Skeletal muscle tissue (tissue), 4 donors: ENCODE measurements around the gene MED14. TPM values are rescaled to one million over a fixed set of nuclear protein-coding genes. Genes with fewer than 3 reads are reported as not detected.

Experiments
- H3K27ac ChIP-seq: one replicate; pipeline ENCODE4 v1.7.0; 2013; ENCODE audit warnings: mild to moderate bottlenecking, low read depth, low read length, inconsistent platforms
- H3K27me3 ChIP-seq, 3 donors: one replicate each; pipeline ENCODE4 v1.7.0; 2013; ENCODE audit warnings: low read length in 3 of 3; ENCODE audit not compliant: control insufficient read depth in 3 of 3, insufficient read depth in 3 of 3
- H3K36me3 ChIP-seq, 3 donors: one replicate each; pipeline ENCODE4 v1.7.0; 2013; ENCODE audit warnings: low read length in 3 of 3; ENCODE audit not compliant: control insufficient read depth in 3 of 3, insufficient read depth in 3 of 3
- H3K4me1 ChIP-seq, 3 donors: one replicate each; pipeline ENCODE4 v1.7.0; 2013; ENCODE audit warnings: low read length in 3 of 3, mild to moderate bottlenecking in 3 of 3; ENCODE audit not compliant: control insufficient read depth in 3 of 3, insufficient read depth in 3 of 3
- H3K4me3 ChIP-seq, 3 donors: one replicate each; pipeline ENCODE4 v1.7.0; 2013; ENCODE audit warnings: low read length in 3 of 3
- H3K9ac ChIP-seq, 3 donors: one replicate each; pipeline ENCODE4 v1.7.0; 2013; ENCODE audit warnings: low read length in 3 of 3, mild to moderate bottlenecking in 3 of 3, moderate library complexity in 2 of 3, low read depth in 1 of 3
- H3K9me3 ChIP-seq, 3 donors: one replicate each; pipeline ENCODE4 v1.7.0; 2013; ENCODE audit warnings: low read length in 3 of 3; ENCODE audit not compliant: control insufficient read depth in 3 of 3
- total RNA-seq: library from RNA; depleted of rRNA; stranded (reverse); fragments of >200 nt; gene quantifications from one replicate; pipeline ENCODE4 v1.2.3, GENCODE V29; 2014
- donor health status: Osteomylitis.

Gene MED14
- total RNA-seq, 1 donor from 2014 or later: 35.5 TPM

GRCh38 chrX:40684092-40684491 lies 51.2 kb downstream of the MED14 start:
- peak overlapping the region in 1 of 3 donors; percentile 33 for H3K9ac ChIP-seq
- no peak overlapping the region for H3K27ac ChIP-seq
- peaks cover 5 to 26% (median 15%) of the 10 kb centered on the region in 3 donors for H3K36me3 ChIP-seq
- H3K4me3 ChIP-seq: no peak overlapping the region
- no peaks in the 10 kb centered on the region for H3K27me3 ChIP-seq
- no peaks in the 10 kb centered on the region for H3K9me3 ChIP-seq
- H3K4me1 ChIP-seq: peaks cover 22 to 34% (median 22%) of the 10 kb centered on the region in 3 donors

- Histone ChIP-seq H3K9me3 (no peaks in the 10 kb centered on the region), H3K27me3 (no peaks in the 10 kb centered on the region), H3K36me3 (peaks cover 5 to 24% (median 14%) of the 10 kb centered on the region in 3 donors), H3K4me3 (no peak overlapping the region), H3K4me1 (peaks cover 14 to 25% (median 17%) of the 10 kb centered on the region in 3 donors), H3K27ac (no peak overlapping the region), H3K9ac (no peak overlapping the region)
Measured at GRCh38 chrX:40683245-40683644, 52.1 kb downstream of the MED14 start.

- Histone ChIP-seq H3K4me1 (peaks cover 0 to 6% (median 2%) of the 10 kb centered on the region in 3 donors), H3K27ac (peak overlapping the region; percentile 10), H3K9ac (peak overlapping the region in 1 of 3 donors; percentile 1), H3K9me3 (no peaks in the 10 kb centered on the region), H3K27me3 (peaks cover 0 to 2% (median 0%) of the 10 kb centered on the region in 3 donors), H3K4me3 (no peak overlapping the region), H3K36me3 (peaks cover 15 to 40% (median 31%) of the 10 kb centered on the region in 3 donors)
Measured at GRCh38 chrX:40671126-40671525, 64.2 kb downstream of the MED14 start.

DNA sequence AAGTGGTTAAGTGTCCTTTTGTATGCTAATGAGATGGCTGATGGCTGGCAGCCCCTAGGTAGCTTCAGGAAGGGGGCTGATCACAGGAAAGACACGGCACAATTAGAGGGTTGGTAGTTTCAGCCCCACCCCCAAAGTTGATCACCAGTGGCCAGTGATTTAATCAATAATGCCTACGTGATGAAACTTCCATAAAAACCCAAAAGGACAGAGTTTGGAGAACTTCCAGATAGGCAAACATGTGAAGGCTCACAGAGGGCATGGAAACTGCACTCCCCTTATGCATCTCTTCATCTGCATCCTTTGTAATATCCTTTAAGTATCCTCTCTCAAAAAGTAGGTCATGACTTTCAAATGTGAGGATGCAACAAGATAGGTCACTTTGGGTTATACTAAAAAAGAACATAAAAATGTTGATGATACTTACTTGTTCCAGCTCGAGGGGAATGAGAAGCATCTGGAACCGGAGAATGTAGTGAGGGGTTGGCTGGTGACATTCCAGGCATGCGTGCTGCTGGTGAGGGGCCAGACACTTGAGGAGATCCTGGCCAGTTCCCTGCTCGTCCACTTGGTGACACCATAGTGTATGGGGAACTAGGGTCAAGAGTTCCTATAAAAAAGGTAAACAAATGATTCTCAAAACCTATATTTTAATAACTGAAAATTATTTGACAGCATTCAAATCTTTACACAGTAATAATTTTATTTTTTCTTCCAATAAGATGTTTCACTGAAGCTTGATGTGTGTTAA lies 71.3 kb downstream of the MED14 start:
- no peaks in the 10 kb centered on the region for H3K9me3 ChIP-seq
- H3K36me3 ChIP-seq: peaks cover 23 to 33% (median 26%) of the 10 kb centered on the region in 3 donors
- H3K9ac ChIP-seq: no peak overlapping the region
- H3K4me1 ChIP-seq: no peaks in the 10 kb centered on the region
- H3K27ac ChIP-seq: no peak overlapping the region
- no peak overlapping the region for H3K4me3 ChIP-seq
- H3K27me3 ChIP-seq: no peaks in the 10 kb centered on the region

DNA sequence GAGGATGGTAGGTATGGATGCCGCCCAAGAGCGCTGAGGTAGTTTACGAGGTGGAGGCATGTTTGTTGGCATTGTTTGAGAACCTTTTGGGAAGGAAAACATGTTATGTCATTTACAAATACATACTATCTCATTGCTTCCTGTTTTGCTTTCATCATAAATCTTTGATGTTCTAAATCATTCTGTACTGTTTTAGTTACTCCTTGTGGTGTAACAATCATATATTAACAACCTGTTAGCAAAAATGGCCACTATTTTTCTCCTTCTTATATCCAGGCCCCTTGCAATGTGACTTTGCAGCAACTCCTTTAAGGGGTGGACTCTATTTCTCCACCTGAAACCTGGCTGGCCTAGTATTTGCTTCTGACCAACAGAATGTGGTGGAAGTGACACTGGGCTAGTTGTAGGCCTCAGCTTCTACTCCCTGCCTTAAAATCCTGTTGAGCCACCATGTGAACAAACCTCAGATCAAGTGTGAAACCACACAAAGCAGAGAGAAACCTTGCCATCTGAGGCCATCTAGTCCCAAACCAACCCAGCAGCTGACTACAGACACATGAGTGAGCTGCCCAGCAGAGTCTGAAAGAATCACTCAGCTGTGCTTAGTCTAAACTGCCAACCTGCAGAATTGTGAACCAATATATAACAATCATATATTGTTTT lies 72.1 kb downstream of the MED14 start:
- Histone ChIP-seq H3K27ac (no peak overlapping the region), H3K36me3 (peaks cover 20 to 34% (median 23%) of the 10 kb centered on the region in 3 donors), H3K9me3 (no peaks in the 10 kb centered on the region), H3K27me3 (no peaks in the 10 kb centered on the region), H3K9ac (no peak overlapping the region), H3K4me1 (no peaks in the 10 kb centered on the region), H3K4me3 (no peak overlapping the region)

DNA sequence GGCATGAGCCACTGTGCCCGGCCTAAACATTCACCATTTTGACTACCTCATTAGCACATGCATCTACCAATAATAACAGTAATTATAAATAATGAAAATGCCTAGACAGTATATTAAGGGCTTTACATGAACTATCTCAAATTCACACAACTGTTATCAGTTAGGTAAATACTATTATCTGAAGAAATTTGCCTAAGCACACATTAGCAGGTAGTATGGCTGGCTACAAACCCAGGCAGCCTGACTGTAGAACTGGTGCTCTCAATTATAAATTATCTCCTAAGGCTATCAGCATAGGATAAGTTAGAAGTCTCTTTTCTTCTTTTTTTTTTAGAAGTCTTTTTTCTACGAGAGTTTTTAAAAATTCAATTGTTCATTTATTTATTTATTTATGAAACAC lies 73.9 kb downstream of the MED14 start:
- H3K9me3 ChIP-seq: no peaks in the 10 kb centered on the region
- H3K9ac ChIP-seq: no peak overlapping the region
- peaks cover 14 to 35% (median 29%) of the 10 kb centered on the region in 3 donors for H3K36me3 ChIP-seq
- H3K27me3 ChIP-seq: no peaks in the 10 kb centered on the region
- no peak overlapping the region for H3K27ac ChIP-seq
- no peaks in the 10 kb centered on the region for H3K4me1 ChIP-seq
- no peak overlapping the region for H3K4me3 ChIP-seq

DNA sequence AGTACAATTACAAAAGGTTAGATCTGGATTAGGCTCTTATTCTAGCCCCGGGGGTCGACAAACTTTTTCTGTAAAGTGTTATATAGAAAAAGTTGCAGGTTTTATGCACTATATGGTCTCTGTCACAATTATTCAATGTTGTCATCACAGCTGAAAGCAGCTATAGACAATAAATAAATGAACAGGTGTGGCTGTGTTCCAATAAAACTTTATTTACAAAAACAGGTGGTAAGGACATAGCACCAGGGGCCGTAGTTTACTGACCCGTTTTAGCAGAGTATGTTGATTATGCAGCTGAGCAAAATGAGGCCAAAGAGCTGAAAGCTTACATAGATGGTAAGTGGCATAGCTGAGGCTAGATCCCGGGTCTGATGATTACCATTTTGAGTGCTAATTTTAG lies 75.0 kb downstream of the MED14 start:
- Histone ChIP-seq H3K36me3 (peaks cover 14 to 35% (median 23%) of the 10 kb centered on the region in 3 donors), H3K27me3 (no peaks in the 10 kb centered on the region), H3K27ac (no peak overlapping the region), H3K9me3 (no peaks in the 10 kb centered on the region), H3K4me1 (no peaks in the 10 kb centered on the region), H3K9ac (no peak overlapping the region), H3K4me3 (no peak overlapping the region)

DNA sequence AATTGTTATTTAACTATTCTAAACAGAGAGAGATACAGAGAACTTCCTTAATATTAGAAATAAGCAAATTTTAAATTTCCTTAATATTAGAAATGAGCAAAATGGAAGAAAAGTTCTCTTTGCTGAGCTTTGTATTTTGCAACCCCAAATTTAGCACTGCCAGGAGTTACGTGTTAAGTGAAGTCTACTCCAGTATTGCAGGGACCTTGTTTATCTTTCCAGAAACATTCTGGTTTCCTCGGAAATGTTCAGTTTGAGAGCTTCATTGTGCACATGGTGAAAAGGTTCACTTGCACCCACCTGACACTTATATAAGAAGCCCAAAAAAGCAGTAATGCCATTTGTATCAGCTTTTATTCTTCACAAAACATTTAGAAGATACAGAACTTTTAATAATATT lies 81.8 kb downstream of the MED14 start:
- H3K4me1 ChIP-seq: peaks cover 3 to 17% (median 8%) of the 10 kb centered on the region in 3 donors
- H3K36me3 ChIP-seq: peaks cover 2 to 13% (median 12%) of the 10 kb centered on the region in 3 donors
- no peaks in the 10 kb centered on the region for H3K27me3 ChIP-seq
- no peaks in the 10 kb centered on the region for H3K9me3 ChIP-seq
- no peak overlapping the region for H3K27ac ChIP-seq
- H3K4me3 ChIP-seq: no peak overlapping the region
- H3K9ac ChIP-seq: no peak overlapping the region

GRCh38 chrX:40652664-40653063 lies 82.7 kb downstream of the MED14 start:
- H3K36me3 ChIP-seq: peaks cover 2 to 13% (median 9%) of the 10 kb centered on the region in 3 donors
- no peak overlapping the region for H3K4me3 ChIP-seq
- no peaks in the 10 kb centered on the region for H3K9me3 ChIP-seq
- no peak overlapping the region for H3K9ac ChIP-seq
- no peak overlapping the region for H3K27ac ChIP-seq
- H3K4me1 ChIP-seq: peaks cover 8 to 21% (median 10%) of the 10 kb centered on the region in 3 donors
- H3K27me3 ChIP-seq: no peaks in the 10 kb centered on the region

DNA sequence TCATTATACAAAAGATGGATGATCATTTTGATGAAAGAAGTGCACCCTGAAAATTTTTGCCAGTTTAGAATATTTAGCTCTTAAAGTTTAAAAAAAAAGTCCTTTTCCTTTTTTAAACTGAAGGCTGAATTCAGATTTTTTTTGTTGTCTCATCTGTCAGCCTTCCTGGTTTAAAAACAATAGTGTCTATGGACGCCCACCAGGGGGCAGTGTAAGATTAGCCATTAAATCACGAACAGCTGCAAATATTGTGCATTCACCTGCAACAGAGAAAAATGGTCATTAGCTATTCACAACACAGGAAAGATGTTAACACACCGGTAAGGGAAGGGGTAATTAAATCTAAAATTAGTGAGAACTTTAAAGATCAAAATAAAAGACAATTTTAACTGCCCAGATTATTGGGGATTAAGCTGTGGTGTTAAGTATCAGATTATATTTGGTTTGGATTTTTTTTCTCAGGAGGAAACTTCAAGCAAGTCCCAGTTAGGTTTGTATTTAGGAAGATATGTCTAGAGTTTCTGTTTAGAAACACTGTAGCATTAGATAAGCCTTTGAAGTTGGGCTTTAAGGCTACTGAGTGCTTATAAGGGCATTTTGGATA lies 83.6 kb downstream of the MED14 start:
- Histone ChIP-seq H3K9ac (no peak overlapping the region), H3K27me3 (no peaks in the 10 kb centered on the region), H3K9me3 (no peaks in the 10 kb centered on the region), H3K27ac (no peak overlapping the region), H3K36me3 (peaks cover 0 to 5% (median 2%) of the 10 kb centered on the region in 3 donors), H3K4me1 (peaks cover 8 to 24% (median 10%) of the 10 kb centered on the region in 3 donors), H3K4me3 (no peak overlapping the region)
